Measurements from ENCODE around the gene EIF4A2.
A peak's percentile ranks its signal among the peaks of the same experiment; 100 is the strongest.
"Not testable (repeated sequence)": the region's sequence is repeated elsewhere in the genome, so short reads cannot be mapped to it uniquely, and the experiment has no call there.

Gene EIF4A2

DNA sequence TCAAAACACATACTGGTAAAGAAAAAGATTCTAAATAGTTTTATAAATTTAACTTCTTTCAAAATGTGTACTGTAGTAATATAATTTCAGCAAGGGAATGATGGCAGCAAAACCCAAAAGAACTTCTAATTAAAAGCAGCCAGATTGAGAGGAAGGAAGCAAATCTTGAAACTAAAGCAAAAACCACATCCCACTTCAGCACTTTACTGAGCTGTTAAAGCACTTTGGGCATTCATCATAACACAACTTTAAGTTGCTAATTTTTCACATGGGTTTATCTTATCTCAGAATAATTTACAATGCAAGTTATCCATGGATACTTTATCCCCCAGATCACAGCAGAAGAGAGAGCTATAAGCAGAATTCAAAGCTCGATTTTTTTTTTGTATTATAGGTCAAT lies 16.9 kb downstream of the EIF4A2 start:
- Mint-ChIP-seq H3K27ac (no peak overlapping the region), H3K36me3 (peaks cover 12% of the 10 kb centered on the region), H3K4me3 (no peak overlapping the region), H3K27me3 (no peaks in the 10 kb centered on the region), H3K4me1 (peaks cover 19% of the 10 kb centered on the region), H3K9me3 (no peaks in the 10 kb centered on the region)

DNA sequence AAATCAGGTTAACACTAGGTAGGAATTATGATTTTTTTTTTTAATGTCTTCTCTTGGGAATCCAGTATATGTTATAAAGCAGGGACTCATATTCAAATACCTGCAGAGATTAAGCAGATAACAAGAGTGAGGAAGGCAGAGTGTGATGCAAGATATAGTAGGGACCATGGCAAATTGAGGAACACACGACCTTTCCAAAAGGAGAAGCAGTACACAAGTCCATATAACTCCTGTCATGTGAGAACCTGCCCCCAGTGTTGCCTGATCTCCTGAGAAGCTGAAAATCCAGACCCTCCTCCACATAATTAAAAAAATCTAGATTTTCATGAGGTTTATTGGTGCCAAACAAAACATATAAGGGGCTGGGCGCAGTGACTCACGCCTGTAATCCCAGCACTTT lies 19.3 kb downstream of the EIF4A2 start:
- no peaks in the 10 kb centered on the region for H3K27me3 Mint-ChIP-seq
- H3K27ac Mint-ChIP-seq: no peak overlapping the region
- H3K9me3 Mint-ChIP-seq: no peaks in the 10 kb centered on the region
- peaks cover 30% of the 10 kb centered on the region for H3K4me1 Mint-ChIP-seq
- H3K4me3 Mint-ChIP-seq: no peak overlapping the region
- peaks cover 10% of the 10 kb centered on the region for H3K36me3 Mint-ChIP-seq

GRCh38 chr3:186803447-186803846 lies 20.1 kb downstream of the EIF4A2 start:
- not testable (repeated sequence) for H3K36me3 Mint-ChIP-seq, H3K27ac Mint-ChIP-seq, H3K4me3 Mint-ChIP-seq, H3K9me3 Mint-ChIP-seq, H3K27me3 Mint-ChIP-seq
- H3K4me1 Mint-ChIP-seq: peaks cover 27% of the 10 kb centered on the region

DNA sequence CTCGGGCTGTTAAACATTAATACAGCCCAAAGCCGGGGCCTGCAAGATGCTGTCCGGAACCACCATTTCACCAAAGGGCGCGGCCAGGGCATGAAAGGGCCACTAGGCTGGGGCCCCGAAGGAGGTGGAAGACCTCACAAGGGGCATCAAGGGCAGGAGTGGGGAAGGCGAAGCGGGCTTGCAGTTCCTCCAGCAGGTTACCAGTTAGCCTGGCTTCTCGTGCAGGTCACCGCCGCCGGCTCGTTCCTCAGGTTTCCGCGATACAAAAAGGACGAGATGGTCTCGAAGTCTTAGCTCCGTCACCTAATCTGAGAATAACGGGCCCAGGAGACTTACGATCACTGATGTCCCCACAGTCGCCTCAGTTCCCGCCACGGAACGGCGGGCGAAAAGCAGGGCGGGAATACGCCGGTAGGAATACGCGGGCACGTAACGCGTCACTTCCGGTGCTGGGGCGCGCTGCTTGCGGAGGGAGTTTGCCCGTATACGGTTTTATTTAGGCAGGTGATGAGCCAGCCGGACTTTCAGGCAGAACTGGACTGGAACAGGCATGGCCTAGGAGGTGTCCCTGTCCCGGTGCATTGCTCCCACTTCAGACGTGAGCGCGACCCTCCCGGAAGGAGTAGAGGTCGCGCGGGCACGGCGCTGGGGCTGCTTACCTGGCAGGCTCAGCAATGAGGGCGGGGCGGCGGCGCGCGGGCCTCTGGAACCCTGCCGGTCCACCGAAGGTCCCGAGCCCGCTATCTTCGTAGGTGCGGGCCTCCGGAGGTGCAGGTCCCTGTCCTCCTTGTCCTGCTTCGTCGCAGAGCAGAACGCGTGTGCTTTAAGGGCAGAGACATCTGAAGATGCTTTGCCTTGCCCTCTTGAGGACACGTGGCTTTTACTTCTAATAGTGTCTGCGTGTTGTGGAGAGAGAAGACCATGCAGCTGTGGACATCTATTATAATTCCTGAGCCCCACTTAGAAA lies 23.0 kb downstream of the EIF4A2 start, which contains the start of gene RFC4:
Gene RFC4, minus strand, starts transcription at position 394 of the 967 bp plus-strand sequence. CDS start 1,769 bp downstream, outside the sequence.
- Mint-ChIP-seq H3K36me3 (peaks cover 2% of the 10 kb centered on the region), H3K4me3 (peak within 1 kb of the TSS; percentile 92), H3K4me1 (peaks cover 11% of the 10 kb centered on the region), H3K27ac (peak within 1 kb of the TSS; percentile 92), H3K27me3 (no peaks in the 10 kb centered on the region), H3K9me3 (no peaks in the 10 kb centered on the region)

DNA sequence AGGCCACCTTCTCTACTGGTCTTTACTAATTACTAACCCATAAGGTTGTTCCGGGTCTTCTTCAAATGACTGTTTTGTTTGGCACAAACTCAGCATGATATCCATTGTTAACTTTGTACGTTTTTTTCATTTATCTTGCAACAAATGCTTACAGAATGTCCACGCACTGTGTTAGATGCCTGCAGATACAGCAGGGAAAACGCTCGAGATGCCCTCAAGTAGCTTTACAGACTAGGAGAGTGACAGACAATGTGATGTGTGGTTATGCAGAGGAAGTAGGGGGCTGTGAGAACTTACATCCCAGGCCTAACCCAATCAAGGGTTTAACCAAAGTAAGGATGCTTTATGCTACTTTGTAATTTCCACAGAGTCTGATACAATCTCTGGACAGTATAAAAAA lies 23.9 kb downstream of the EIF4A2 start:
- Mint-ChIP-seq H3K4me1 (peaks cover 11% of the 10 kb centered on the region), H3K4me3 (peak overlapping the region; percentile 92), H3K27me3 (no peaks in the 10 kb centered on the region), H3K27ac (peak overlapping the region; percentile 92), H3K9me3 (no peaks in the 10 kb centered on the region), H3K36me3 (peaks cover 2% of the 10 kb centered on the region)

GRCh38 chr3:186810336-186810996 lies 27.1 kb downstream of the EIF4A2 start:
- no peaks in the 10 kb centered on the region for H3K36me3 Mint-ChIP-seq
- peaks cover 2% of the 10 kb centered on the region for H3K27me3 Mint-ChIP-seq
- no peaks in the 10 kb centered on the region for H3K9me3 Mint-ChIP-seq
- no peak overlapping the region for H3K27ac Mint-ChIP-seq
- no peak overlapping the region for H3K4me3 Mint-ChIP-seq
- H3K4me1 Mint-ChIP-seq: peaks cover 11% of the 10 kb centered on the region

GRCh38 chr3:186811313-186811712 lies 27.9 kb downstream of the EIF4A2 start:
- H3K9me3 Mint-ChIP-seq, H3K36me3 Mint-ChIP-seq, H3K27ac Mint-ChIP-seq, H3K27me3 Mint-ChIP-seq, H3K4me3 Mint-ChIP-seq: not testable (repeated sequence)
- H3K4me1 Mint-ChIP-seq: peaks cover 11% of the 10 kb centered on the region

- H3K9me3 Mint-ChIP-seq: no peaks in the 10 kb centered on the region
- peaks cover 2% of the 10 kb centered on the region for H3K27me3 Mint-ChIP-seq
- H3K27ac Mint-ChIP-seq: no peak overlapping the region
- no peaks in the 10 kb centered on the region for H3K4me1 Mint-ChIP-seq
- no peaks in the 10 kb centered on the region for H3K36me3 Mint-ChIP-seq
- no peak overlapping the region for H3K4me3 Mint-ChIP-seq
Measured at GRCh38 chr3:186814100-186814499, 30.7 kb downstream of the EIF4A2 start.

GRCh38 chr3:186815435-186815834 lies 32.1 kb downstream of the EIF4A2 start:
- no peaks in the 10 kb centered on the region for H3K36me3 Mint-ChIP-seq

DNA sequence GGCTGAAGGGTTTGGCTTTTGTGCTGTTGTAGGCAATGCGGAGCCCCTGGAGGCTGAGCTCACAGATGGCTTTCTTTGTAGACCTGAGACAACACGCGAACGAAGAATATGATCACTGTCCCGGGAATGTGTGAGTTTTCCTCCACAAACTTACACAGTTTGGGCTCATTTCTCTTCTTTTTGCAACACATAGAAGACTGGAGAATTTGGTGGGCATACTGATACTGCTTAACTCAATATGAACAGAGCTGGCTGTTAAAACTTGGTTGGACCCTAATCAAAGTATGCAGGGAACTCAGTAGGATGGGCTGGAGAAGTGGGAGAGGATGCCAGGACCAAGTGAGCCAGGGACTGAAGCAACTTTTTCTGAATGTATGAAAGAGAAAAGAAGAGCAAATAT lies 35.1 kb downstream of the EIF4A2 start:
- no peak overlapping the region for H3K27ac Mint-ChIP-seq
- H3K36me3 Mint-ChIP-seq: no peaks in the 10 kb centered on the region
- no peaks in the 10 kb centered on the region for H3K9me3 Mint-ChIP-seq
- H3K4me3 Mint-ChIP-seq: no peak overlapping the region
- no peaks in the 10 kb centered on the region for H3K4me1 Mint-ChIP-seq
- no peaks in the 10 kb centered on the region for H3K27me3 Mint-ChIP-seq

More at GRCh38 chr3:186815435-186815834, 32.1 kb downstream of the EIF4A2 start:
- H3K27me3 Mint-ChIP-seq: peaks cover 2% of the 10 kb centered on the region
- no peaks in the 10 kb centered on the region for H3K4me1 Mint-ChIP-seq
- H3K4me3 Mint-ChIP-seq: no peak overlapping the region
- no peak overlapping the region for H3K27ac Mint-ChIP-seq
- H3K9me3 Mint-ChIP-seq: no peaks in the 10 kb centered on the region

- H3K4me3 Mint-ChIP-seq: no peak overlapping the region
- H3K9me3 Mint-ChIP-seq: no peaks in the 10 kb centered on the region
- no peaks in the 10 kb centered on the region for H3K4me1 Mint-ChIP-seq
- H3K36me3 Mint-ChIP-seq: no peaks in the 10 kb centered on the region
- H3K27ac Mint-ChIP-seq: no peak overlapping the region
- H3K27me3 Mint-ChIP-seq: peaks cover under 1% of the 10 kb centered on the region
Measured at GRCh38 chr3:186818956-186819355, 35.6 kb downstream of the EIF4A2 start.

- H3K9me3 Mint-ChIP-seq: no peaks in the 10 kb centered on the region
- no peak overlapping the region for H3K27ac Mint-ChIP-seq
- peaks cover 9% of the 10 kb centered on the region for H3K27me3 Mint-ChIP-seq
- peaks cover 17% of the 10 kb centered on the region for H3K4me1 Mint-ChIP-seq
- no peak overlapping the region for H3K4me3 Mint-ChIP-seq
- no peaks in the 10 kb centered on the region for H3K36me3 Mint-ChIP-seq
Measured at GRCh38 chr3:186821429-186822387, 38.3 kb downstream of the EIF4A2 start.

DNA sequence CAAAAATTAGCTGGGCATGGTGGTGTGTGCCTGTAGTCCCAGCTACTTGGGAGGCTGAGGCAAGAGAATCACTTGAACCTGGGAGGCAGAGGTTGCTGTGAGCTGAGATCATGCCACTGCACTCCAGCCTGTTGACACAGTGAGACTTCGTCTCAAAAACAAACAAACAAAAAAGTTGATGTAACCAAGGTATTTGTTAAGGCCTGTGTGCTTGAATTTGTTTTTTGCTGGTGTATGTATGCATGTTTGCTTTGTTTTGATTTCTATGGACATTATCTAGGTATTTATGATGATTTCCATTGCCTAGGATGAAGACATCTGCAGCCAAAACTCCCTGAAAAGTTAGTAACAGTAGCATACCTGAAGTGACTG lies 39.0 kb downstream of the EIF4A2 start:
- peaks cover 17% of the 10 kb centered on the region for H3K4me1 Mint-ChIP-seq
- H3K36me3 Mint-ChIP-seq, H3K9me3 Mint-ChIP-seq, H3K27ac Mint-ChIP-seq, H3K4me3 Mint-ChIP-seq, H3K27me3 Mint-ChIP-seq: not testable (repeated sequence)

DNA sequence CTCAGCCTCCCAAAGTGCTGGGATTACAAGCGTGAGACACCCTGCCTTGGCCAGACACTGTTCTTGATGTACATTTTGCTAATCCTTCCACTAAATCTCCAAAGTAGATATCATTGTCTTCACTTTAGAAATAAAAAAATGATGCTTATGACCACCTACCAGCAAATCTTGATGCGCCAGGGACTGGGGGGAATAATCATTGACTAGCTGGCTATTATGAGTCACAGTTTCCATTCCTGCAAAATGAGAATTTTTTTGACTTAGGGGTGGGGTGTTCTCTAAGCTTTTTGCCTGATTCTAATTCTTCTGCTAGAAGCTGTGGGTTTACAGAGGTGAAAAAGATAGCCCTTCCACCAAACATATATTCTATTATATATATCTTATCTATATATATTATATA lies 40.0 kb downstream of the EIF4A2 start:
- Mint-ChIP-seq H3K9me3 (no peaks in the 10 kb centered on the region), H3K4me1 (peaks cover 21% of the 10 kb centered on the region), H3K27me3 (peaks cover 12% of the 10 kb centered on the region), H3K4me3 (no peak overlapping the region), H3K27ac (no peak overlapping the region), H3K36me3 (no peaks in the 10 kb centered on the region)

DNA sequence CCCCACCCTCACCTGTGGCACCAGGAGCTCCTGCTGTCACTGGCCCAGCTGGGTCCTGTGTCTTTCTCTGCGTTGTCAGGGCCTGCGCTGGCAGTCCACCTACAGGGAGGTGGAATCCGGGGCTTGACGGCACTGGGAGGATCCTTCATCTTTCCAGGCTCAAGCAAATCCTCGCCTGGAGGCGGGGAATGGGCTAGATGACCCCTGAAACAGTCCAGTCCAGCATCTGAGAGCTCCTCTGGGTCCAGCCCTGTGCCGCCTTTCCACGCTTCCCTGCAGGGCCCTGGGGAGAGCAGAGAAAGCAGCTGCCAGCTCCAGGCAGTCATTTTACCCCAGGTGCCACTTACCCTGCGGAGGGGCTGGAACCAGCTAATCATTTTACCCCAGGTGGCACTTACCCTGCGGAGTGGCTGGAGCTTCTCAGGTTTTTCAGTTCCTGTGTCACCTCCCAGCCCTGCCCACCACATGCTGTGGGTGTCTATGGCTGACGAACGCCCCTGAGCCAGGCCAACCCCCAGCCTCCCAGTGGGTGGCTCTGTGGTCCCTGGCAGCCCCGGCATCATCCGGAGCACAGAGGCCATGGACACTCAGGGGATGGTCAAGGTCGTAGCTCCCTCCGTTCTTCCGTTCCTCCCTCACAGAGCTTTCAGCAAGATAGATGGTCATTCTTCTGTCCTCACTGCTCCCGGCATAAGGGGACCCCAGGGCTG lies 41.2 kb downstream of the EIF4A2 start:
- H3K4me1 Mint-ChIP-seq: peaks cover 22% of the 10 kb centered on the region

More for the DNA sequence above, 41.2 kb downstream of the EIF4A2 start:
- Mint-ChIP-seq H3K27me3 (peaks cover 17% of the 10 kb centered on the region), H3K27ac (no peak overlapping the region), H3K4me3 (no peak overlapping the region), H3K36me3 (no peaks in the 10 kb centered on the region), H3K9me3 (no peaks in the 10 kb centered on the region)
